GM18505 (cell line): ENCODE results near the gene GLT8D2.

ENCODE experiments used
- ATAC-seq: cut with Tn5 transposase; IDR thresholded peaks from one replicate; pipeline ENCODE4 v1.9.1; 2021; ENCODE audit not compliant: unreplicated experiment
- POLR2A ChIP-seq: IDR thresholded peaks from 4 replicates; pipeline ENCODE4 v1.6.1; 2011; ENCODE audit warnings: borderline replicate concordance; ENCODE audit not compliant: insufficient read depth, insufficient read length; ENCODE audit errors: extremely low read depth

GLT8D2 gene

DNA sequence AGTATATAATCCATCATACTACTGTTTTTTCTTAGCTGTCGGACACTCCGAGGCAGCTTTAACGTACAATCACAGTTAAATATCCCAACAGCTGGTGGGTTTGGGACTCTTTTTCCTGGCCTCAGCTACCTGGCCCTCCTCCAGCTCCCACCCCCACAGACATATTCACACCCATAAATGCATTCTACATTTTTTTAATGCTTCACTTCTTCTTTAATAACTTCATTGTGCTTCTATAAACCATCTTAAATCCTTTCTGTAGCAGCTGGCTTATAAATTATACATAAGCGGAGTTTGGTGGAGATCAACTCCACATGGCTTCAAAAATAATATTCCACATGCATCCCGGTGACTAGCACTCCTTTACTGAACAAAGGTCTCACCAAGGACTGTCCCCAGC, 51.0 kb downstream of the GLT8D2 start:
- TF ChIP-seq POLR2A = no peak
- no peak for ATAC-seq

DNA sequence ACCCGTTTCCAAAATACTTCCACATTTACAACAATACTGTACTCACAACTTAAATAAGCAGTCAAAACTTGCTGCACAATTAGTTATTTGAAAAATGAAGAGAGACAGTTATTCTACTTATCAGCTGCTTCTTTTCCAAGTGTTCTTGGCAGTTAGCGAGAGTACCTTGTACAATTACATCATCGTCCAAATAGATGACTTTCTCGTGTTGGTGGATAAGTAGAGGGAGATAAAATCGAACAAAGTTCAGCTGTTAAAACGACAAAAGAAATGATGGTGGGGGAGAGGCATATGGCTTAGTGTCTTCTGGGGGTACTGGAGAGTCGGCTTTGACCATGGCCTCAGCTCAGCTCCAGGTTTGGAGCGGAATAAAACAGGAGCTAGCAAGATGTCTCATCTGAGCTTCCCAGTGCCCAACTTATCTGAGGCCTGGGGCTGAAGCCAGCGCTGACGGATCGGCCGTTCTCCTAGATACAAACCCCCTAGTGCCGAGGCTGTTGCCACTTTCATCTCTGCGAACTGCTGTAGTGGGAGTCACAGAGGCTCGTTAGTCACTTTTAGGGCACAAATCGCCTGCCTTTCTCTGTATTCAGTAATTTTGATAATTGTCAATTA, 52.6 kb downstream of the GLT8D2 start:
- no peak for TF ChIP-seq POLR2A
- no peak for ATAC-seq

DNA sequence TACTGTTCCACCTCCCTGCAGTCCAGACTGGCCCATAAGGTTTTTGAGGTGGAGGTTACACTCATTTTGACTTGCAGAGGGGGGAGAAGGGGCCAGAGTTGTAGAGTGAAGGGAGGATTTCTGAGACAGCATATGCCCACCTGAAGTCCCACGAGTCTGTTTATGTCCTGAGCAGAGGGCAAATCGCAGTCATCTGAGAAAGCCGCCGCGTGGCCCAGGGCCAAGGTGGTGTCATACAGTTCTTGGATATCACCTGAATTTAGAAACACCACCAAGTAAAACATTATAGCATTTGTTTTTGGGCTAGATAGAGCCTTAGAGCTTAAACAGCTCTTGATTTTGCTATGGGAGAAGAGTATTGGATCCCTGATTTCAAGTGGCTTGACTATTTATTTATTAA, 53.4 kb downstream of the GLT8D2 start:
- no peak for ATAC-seq
- no peak for TF ChIP-seq POLR2A

DNA sequence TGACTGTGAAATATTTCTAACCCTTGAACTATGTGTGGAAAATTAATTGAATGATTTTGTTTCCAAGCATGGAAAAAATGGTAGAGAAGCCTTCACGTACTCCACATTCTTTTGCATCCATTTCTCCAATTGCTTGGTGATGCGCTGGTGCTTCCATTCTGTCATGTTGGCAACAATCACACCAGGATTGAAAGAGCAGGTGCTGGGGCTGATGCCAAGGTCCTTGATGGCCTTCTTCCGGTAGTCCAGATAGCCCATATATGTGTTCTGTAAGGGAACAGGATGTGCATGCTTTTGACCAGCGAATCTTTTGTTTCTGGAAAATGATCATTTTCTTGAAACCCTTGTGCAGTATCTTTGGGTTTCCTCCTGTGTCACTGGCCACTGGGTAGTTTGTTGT, 55.8 kb downstream of the GLT8D2 start:
- no peak for ATAC-seq

DNA sequence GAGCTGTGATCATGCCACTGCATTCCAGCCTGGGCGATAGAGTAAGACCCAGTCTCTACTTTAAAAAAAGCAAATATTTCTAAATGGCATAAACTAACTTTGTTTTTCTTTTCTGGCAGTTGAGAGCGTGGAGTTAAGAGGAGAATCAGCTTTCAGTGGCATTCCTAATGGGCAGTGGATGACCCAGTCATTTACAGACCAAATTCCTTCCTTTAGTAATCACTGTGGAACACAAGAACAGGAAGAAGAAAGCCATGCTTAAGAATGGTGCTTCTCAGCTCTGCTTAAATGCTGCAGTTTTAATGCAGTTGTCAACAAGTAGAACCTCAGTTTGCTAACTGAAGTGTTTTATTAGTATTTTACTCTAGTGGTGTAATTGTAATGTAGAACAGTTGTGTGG, 63.2 kb downstream of the GLT8D2 start:
- TF ChIP-seq POLR2A = no peak
- ATAC-seq = no peak

More for the DNA sequence above, 55.8 kb downstream of the GLT8D2 start:
- no peak for TF ChIP-seq POLR2A

DNA sequence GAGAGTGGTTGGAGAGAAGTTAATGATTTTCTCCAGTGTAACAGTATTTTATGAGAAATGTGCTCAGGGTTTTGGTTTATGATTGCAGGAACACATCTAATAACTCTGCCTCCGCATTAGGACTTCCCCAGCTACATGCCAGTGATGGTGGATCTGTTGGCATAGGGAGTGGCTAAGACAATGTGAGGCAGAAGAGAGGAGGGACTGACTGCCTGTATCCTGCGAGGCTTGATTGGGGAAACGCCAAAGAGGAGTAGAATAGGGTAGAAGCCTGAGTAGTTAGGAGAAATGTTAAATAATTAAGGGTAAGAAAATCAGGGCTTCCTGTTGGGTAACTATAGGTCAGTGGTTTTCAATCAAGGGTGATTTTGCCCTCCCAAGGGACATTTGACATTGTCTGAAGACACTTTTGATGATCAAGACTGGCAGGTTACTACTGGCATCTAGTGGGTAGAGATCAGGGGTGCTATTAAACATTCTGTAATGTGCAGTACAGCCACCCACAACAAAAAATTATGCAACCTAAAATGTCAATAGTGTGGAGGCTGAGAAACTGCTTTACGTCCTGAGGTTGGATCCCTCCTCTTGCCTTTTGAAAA, 71.5 kb downstream of the GLT8D2 start:
- no peak for TF ChIP-seq POLR2A
- no peak for ATAC-seq

DNA sequence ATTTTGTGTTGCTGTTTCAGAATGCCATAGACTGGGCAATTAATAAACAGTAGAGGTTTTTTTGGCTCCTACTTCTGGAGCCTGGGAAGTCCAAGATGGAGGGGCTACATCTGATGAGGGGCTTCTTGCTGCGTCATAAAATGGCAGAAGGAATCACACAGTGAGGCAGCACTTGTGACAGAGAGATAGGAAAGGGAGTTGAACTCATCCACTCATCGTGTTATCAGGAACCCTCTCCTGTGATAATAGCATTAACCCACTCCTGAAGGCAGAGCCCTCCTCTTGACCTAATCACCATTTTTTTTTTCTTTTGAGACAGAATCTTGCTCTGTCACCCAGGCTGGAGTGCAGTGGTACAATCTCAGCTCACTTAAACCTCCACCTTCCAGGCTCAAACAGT, 74.6 kb downstream of the GLT8D2 start:
- no peak for TF ChIP-seq POLR2A
- ATAC-seq = no peak

DNA sequence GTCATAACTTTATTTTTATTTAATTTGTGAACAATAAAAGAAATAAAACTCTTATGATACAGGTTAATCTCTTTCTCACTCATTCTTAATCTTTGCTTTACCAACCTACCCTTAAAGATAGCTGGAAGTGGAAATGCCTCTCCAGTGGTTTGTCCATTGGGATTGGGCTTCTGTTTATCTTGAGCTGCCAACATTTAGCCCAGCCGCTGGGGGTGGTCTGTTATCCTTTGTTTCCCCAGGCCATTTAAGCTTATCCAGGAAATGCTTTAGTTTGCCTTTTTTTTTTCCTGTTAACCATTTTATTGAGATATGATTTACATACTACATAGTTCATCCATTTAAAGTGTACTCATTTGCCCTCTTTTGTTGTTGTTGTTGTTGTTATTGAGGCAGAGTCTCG, 76.1 kb downstream of the GLT8D2 start:
- no peak for ATAC-seq
- TF ChIP-seq POLR2A = no peak

DNA sequence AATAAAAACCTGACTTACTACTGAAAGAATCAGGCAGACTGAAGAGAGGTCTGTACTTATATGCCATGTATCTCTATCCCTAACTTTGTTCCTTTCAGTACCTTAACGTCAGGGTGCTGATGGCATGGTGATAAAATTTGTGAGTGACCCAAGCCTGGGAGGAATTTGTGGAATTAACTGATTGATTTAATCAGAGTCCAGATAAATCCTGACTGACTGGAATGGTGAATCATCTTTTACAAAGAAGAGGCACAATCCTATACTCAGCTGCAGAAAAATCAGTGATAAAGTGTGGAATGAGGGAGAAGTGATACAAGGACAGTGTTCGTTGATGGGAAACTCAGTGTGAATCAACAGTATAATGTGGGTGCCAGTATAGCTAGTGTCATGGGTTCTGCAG, 80.6 kb downstream of the GLT8D2 start:
- no peak for TF ChIP-seq POLR2A
- ATAC-seq = no peak

DNA sequence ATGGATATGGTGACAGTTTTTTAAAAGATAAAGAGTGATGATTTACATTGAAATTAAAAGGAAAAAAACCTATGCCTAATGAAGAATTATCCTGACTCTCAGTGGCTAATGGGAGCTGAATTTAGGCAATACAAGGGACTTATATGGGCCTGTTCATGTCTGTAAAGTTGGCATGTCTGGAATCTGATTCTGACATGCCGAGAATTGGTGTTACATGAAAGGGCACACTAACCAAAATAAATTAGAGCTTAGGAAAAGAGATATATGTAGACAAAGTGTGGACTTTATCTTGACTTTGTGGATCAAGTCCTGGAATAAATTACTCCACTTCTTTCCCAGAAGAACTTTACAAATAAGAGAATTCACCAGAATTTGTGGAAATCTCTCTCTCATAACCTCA, 83.3 kb downstream of the GLT8D2 start:
- no peak for TF ChIP-seq POLR2A
- ATAC-seq = no peak

DNA sequence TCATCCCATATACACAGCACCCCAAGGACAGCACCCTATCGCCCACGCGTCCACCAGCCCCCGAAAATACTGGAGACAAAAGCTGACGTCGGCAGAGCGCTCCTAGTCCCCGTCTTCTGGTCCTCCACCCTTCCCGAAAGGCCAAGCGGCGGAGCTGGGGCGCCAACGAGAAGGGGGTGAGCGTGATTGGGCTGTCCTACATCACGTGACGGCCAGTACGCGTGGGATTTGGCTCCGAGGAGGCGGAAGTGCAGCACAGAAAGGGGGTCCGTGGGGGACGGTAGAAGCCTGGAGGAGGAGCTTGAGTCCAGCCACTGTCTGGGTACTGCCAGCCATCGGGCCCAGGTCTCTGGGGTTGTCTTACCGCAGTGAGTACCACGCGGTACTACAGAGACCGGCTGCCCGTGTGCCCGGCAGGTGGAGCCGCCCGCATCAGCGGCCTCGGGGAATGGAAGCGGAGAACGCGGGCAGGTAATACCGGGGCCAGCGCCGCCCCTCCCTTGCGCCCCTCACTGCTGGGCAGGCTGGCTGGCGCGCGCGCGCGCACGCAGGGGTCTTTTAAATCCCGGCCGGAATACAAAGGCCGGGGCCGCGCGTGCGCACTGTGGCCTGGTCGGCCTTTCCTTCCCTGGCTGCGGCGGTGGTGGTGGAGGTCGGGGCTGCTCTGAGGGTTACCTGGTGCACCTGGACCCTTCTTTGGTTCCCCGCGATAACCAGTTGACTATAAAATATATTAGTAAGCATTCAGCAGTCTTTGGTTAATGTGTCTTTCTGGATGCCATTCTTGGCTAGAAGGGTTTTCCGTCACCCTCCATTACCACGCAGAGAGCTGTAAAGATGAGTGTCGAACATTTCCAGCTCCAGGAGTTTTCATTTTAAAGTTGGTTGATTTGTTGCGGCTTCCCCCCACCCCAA, 84.1 kb downstream of the GLT8D2 start, which contains the start of gene TDG:
Gene TDG, plus strand, starts transcription at position 283 of the 915 bp plus-strand sequence. Its CDS starts 166 bp downstream, at position 449.
- peak; percentile 90 for TF ChIP-seq POLR2A

DNA sequence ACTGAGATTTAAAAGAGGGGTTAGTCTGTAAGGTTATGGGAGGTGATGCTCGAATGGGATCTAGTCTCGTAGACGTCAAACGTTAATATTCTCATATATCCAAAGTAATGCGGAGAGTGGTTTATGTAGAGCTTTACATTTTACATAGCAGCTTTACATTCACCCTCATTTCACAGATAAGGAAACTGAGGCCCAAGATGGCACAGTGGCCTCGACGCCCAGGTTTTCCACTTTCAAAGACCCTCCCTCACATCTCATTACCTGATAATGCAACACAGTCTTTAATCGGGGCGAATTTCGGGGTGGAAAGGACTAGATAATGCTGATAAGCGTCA, 84.8 kb downstream of the GLT8D2 start:
- no peak for ATAC-seq

More for the DNA sequence above, 84.1 kb downstream of the GLT8D2 start, which contains the start of gene TDG:
- peak; percentile 91 for ATAC-seq

DNA sequence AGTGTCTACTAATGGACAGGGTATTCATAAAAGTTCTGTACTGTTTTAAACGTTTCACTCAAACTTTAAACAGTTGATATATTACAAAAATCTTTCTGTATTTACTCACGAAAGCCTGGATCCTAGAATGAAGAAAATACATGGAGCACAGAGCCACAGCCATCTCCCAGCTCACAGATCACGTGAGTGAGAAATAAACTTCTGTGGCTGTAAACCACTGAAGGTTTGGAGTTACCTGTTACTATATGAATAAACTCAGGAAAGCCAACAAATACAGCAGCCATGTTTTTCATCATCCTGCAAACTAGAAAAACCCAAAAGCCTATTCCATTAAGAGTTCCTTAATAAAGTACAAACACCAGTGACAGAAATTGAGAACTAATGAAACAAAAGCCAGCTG, 85.2 kb downstream of the GLT8D2 start:
- ATAC-seq = no peak
- TF ChIP-seq POLR2A = no peak

More for the DNA sequence above, 84.8 kb downstream of the GLT8D2 start:
- TF ChIP-seq POLR2A = no peak
